ENCODE data around the gene NTRK3.

DNA sequence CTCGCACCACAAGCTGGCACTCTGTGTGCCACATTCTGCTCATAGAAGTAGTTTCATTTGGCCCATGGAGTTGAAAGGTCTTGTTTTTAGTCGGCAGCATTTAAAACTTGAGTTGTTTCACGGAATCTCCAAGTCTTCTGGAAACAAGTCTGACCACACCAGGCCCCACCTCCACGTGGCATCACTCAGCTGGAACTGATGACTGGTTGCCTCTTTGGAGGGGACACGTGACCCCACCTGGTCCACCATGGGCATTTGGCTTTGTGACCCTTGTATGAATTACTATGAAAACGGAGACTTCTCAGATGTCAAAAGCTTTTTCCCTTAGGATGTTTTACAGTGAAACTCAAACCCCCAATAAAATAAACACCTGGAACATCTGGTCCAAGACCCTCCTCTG lies 74.9 kb downstream of the NTRK3 start:
- TF ChIP-seq POLR2AphosphoS5 (IDR thresholded peaks at IDR 0.05) (no peak), POLR2A (IDR thresholded peaks at IDR 0.05) (no peak)

All from suprapubic skin (tissue), 4 donors.